Endodermal cell (in vitro differentiated cells): Measurements from ENCODE around the gene CNOT11. TPM values are rescaled to one million over a fixed set of nuclear protein-coding genes. Genes with fewer than 3 reads are reported as not detected.

Experiments
- DNase-seq: peaks from one replicate; pipeline ENCODE4 v3.0.0-alpha.2; 2017
- H3K27ac ChIP-seq: 2 replicates; pipeline ENCODE4 v1.5.1; 2013; ENCODE audit warnings: mild to moderate bottlenecking, low read depth, low read length, moderate library complexity
- H3K27me3 ChIP-seq: 2 replicates; pipeline ENCODE4 v1.6.1; 2013; ENCODE audit warnings: mild to moderate bottlenecking, low read length, moderate library complexity; ENCODE audit not compliant: insufficient read depth, control insufficient read depth, poor library complexity, severe bottlenecking
- H3K36me3 ChIP-seq: 2 replicates; pipeline ENCODE4 v1.7.0; 2013; ENCODE audit warnings: mild to moderate bottlenecking, low read length, moderate library complexity; ENCODE audit not compliant: control insufficient read depth, insufficient read depth
- H3K4me1 ChIP-seq: one replicate; pipeline ENCODE4 v1.7.0; 2013; ENCODE audit warnings: low read length; ENCODE audit not compliant: control insufficient read depth, insufficient read depth
- H3K4me3 ChIP-seq: 2 replicates; pipeline ENCODE4 v1.5.1; 2013; ENCODE audit warnings: mild to moderate bottlenecking, low read length, moderate library complexity
- H3K9ac ChIP-seq: 2 replicates; pipeline ENCODE4 v1.6.1; 2013; ENCODE audit warnings: mild to moderate bottlenecking, low read length, moderate library complexity; ENCODE audit not compliant: poor library complexity, severe bottlenecking; ENCODE audit errors: extremely low read depth
- H3K9me3 ChIP-seq: 2 replicates; pipeline ENCODE4 v1.6.1; 2013; ENCODE audit warnings: mild to moderate bottlenecking, low read length, moderate library complexity; ENCODE audit not compliant: control insufficient read depth
- H3K27ac Mint-ChIP-seq: 2 replicates; pipeline ENCODE4 v1.8.0; 2020; ENCODE audit warnings: mixed read lengths
- H3K27me3 Mint-ChIP-seq: 2 replicates; pipeline ENCODE4 v1.8.0; 2021; ENCODE audit warnings: mild to moderate bottlenecking, mixed read lengths; ENCODE audit not compliant: insufficient read depth
- H3K36me3 Mint-ChIP-seq: 2 replicates; pipeline ENCODE4 v1.8.0; 2020; ENCODE audit warnings: low read depth, mixed read lengths
- H3K4me1 Mint-ChIP-seq: 2 replicates; pipeline ENCODE4 v1.8.0; 2020; ENCODE audit warnings: mixed read lengths
- H3K4me3 Mint-ChIP-seq: 2 replicates; pipeline ENCODE4 v1.8.0; 2020; ENCODE audit warnings: mild to moderate bottlenecking, moderate library complexity, mixed read lengths
- H3K9me3 Mint-ChIP-seq: 2 replicates; pipeline ENCODE4 v1.8.0; 2020; ENCODE audit warnings: mild to moderate bottlenecking, mixed read lengths
- CTCF ChIP-seq: fragments of 200-600 bp; sonication (generic); conservative IDR thresholded peaks from 2 replicates; pipeline ENCODE4 v1.5.0; 2021; ENCODE audit warnings: antibody characterized with exemption, mild to moderate bottlenecking
- WGBS, 2 experiments: methylation state at CpG; one replicate each; pipeline versions ENCODE4 v1.1.5 to v1.1.7; 2013; ENCODE audit warnings: missing lambda C conversion rate in 2 of 2, mixed read lengths in 1 of 2; ENCODE audit not compliant: insufficient coverage in 1 of 2, insufficient read length in 1 of 2; 5-methylcytosine and 5-hydroxymethylcytosine counted together
- total RNA-seq, 2 donors: library from RNA; stranded (reverse); fragmentation: NEBNext Ultra II Directional in 1 of 2; extraction: Animal tissue kit (Norgen Biotek cat#: 25700) in 1 of 2; gene quantifications; 2 replicates in 1 of 2; 3 replicates in 1 of 2; pipeline ENCODE4 v1.2.1, GENCODE V29; 2021

The CNOT11 gene
- total RNA-seq, 2 donors from 2014 or later, result 46.1 to 49.3 TPM

GRCh38 chr2:101291973-101292372 is 39.3 kb downstream of the CNOT11 start:
- no peaks in the 10 kb centered on the region for H3K9me3 Mint-ChIP-seq

GRCh38 chr2:101293544-101293943 is 40.9 kb downstream of the CNOT11 start:
- H3K4me3 Mint-ChIP-seq, result no peak overlapping the region
- 85 to 97% methylated on average over 2 of the region's 2 CpGs for WGBS, 2 experiments
- H3K27me3 Mint-ChIP-seq, result no peaks in the 10 kb centered on the region
- no peak overlapping the region for H3K9ac ChIP-seq
- no peak overlapping the region for H3K4me3 ChIP-seq
- no peaks in the 10 kb centered on the region for H3K9me3 ChIP-seq
- H3K27ac ChIP-seq, result no peak overlapping the region
- H3K27ac Mint-ChIP-seq, result no peak overlapping the region
- DNase-seq, result no peak
- H3K4me1 Mint-ChIP-seq, result no peaks in the 10 kb centered on the region
- H3K36me3 Mint-ChIP-seq, result peaks cover 28% of the 10 kb centered on the region
- H3K36me3 ChIP-seq, result peaks cover 35% of the 10 kb centered on the region
- H3K27me3 ChIP-seq, result no peaks in the 10 kb centered on the region
- H3K4me1 ChIP-seq, result no peaks in the 10 kb centered on the region
- H3K9me3 Mint-ChIP-seq, result no peaks in the 10 kb centered on the region
- TF ChIP-seq CTCF, result no peak

More at GRCh38 chr2:101291973-101292372, 39.3 kb downstream of the CNOT11 start:
- peaks cover 32% of the 10 kb centered on the region for H3K36me3 Mint-ChIP-seq
- H3K27ac Mint-ChIP-seq, result no peak overlapping the region
- peaks cover 46% of the 10 kb centered on the region for H3K36me3 ChIP-seq
- H3K27me3 ChIP-seq, result no peaks in the 10 kb centered on the region
- no peak overlapping the region for H3K27ac ChIP-seq
- H3K9ac ChIP-seq, result no peak overlapping the region
- no peaks in the 10 kb centered on the region for H3K4me1 ChIP-seq
- no peaks in the 10 kb centered on the region for H3K4me1 Mint-ChIP-seq
- DNase-seq, result no peak
- H3K4me3 Mint-ChIP-seq, result no peak overlapping the region
- H3K9me3 ChIP-seq, result no peaks in the 10 kb centered on the region
- no peaks in the 10 kb centered on the region for H3K27me3 Mint-ChIP-seq
- whole genome bisulfite sequencing, 2 experiments, result 100% methylated on average over 3 of the region's 3 CpGs; no CpG with 5 or more reads in 1 of the 2 experiments
- H3K4me3 ChIP-seq, result no peak overlapping the region
- TF ChIP-seq CTCF, result no peak

GRCh38 chr2:101294861-101295260 is 42.2 kb downstream of the CNOT11 start:
- DNase-seq, result no peak
- Mint-ChIP-seq H3K27ac (no peak overlapping the region), H3K36me3 (peaks cover 23% of the 10 kb centered on the region), H3K4me1 (peaks cover 2% of the 10 kb centered on the region), H3K27me3 (no peaks in the 10 kb centered on the region), H3K9me3 (no peaks in the 10 kb centered on the region), H3K4me3 (no peak overlapping the region)
- no peak overlapping the region for H3K4me3 ChIP-seq
- H3K36me3 ChIP-seq, result peaks cover 30% of the 10 kb centered on the region
- H3K9me3 ChIP-seq, result no peaks in the 10 kb centered on the region
- no peak overlapping the region for H3K27ac ChIP-seq
- no peak overlapping the region for H3K9ac ChIP-seq
- WGBS, 2 experiments, result 96 to 97% methylated on average over 3 to 6 of the region's 6 CpGs
- TF ChIP-seq CTCF, result no peak
- no peaks in the 10 kb centered on the region for H3K4me1 ChIP-seq
- H3K27me3 ChIP-seq, result no peaks in the 10 kb centered on the region
